ENCODE measurements around the gene CTIF. TPM values are rescaled to one million over a fixed set of nuclear protein-coding genes. Genes with fewer than 3 reads are reported as not detected.
"Not testable (repeated sequence)": the region's sequence is repeated elsewhere in the genome, so short reads cannot be mapped to it uniquely, and the experiment has no call there.

The CTIF gene
- total RNA-seq, 1 experiment from 2014 or later = 8.3 TPM

DNA sequence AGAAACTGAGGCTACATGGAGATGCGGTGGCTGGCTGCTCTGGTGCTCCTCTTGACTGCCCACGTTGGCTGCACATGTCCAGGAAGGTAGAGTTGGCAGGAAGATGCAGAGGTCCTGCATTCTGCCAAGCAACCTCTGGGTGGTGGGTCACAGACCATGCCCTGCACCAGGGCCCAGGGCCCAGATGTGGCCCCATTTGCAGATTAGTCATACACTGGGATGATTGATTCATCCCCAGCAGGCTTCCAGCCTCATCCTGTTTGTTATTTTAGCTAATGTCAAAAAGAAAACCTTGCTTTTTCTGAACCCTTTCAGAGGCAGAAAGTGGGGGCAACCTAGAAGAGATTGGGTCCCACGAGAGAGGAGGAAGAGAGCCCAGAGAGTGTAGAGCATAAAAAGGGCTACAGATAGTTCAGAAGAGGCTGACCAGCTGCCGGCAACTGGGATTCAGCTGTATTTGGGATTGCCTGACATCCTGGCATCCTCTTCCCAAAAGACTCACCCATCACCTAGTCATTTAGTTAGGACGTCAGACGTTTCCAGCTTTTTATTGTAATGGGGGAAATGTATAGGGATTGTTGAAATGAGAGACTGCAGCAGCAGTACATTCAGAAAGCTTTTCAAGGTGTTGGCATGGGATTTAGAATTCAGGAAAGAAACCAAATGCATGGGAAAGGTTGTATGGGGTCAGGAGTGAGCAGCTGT lies 101.9 kb downstream of the CTIF start:
- no peak for DNase-seq (ENCODE audit: low spot score)

DNA sequence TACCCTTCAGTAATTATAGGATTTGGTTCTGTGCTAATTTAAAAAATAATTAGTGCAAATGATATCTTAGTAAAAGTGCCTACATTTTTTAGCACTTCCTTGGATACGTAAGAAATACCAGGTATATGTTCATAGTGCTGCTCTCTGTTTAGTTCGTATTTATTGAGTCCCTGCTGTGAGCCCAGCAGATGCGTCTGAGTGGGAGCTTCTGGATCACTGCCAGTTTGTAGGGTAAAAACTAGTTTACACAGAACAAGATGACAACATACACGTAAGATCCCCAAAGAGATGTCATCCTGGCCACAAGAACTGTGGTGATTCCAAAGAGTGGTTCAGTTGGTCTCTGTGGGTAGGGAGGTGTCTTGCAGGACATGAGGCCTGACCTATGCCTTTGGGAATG lies 103.2 kb downstream of the CTIF start:
- DNase-seq (ENCODE audit: low spot score) = no peak

DNA sequence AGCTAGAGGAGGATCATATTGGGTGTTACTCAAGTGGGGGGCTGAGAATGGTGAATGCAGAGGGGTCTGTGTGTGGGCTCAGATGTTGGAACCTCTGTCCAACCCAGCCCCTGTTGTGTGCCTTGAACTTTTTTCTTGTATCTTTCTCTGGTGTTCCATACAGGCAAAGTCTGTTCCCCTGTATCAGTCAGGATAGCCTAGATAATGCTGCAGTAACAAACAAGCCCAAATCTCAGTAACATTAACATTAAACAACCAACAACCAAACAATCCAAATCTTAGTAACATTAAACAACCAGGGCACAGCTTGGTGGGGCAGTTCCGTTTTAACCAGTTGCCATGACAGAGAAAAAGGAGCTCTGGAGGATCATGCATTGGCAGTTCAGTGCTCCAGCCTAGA lies 103.7 kb downstream of the CTIF start:
- no peak for DNase-seq (ENCODE audit: low spot score)

DNA sequence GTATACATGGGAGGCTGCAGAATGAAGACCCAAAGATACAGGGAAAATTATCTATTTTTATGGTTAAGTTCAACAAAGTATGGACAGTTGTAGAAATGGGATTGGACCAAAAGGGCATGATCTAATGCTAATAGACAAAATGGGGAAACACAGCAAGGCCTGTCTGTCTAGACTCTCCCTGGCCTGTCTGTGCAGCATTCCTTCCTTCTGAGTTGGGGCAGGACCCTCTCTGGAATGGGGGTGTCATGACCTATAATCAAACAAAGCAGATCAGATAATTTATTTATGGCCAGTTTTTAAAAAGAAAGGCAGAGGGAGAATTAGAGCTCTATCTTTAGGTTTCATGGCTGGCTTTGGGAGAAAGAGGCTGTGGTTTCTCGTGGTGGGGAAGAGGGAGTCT lies 104.4 kb downstream of the CTIF start:
- no peak for DNase-seq (ENCODE audit: low spot score)

DNA sequence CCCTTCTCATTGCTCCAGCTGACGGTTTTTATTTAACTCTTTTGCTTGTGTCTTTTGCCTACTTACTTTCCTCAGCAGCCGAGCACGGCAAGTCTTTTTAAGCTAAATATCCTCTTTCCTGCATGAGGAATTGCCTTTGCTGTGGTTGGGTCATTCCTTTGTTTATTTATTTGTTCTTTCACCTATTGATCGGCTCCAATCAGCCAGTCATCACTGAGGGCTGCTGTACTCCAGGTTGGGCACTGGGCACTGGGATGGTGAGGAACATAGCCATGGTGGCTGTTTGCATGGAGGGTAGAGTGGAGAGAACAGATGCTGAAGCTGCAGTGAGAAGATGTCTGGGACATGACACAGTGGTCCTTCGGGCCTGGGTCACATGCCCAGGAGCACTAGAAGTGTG lies 105.2 kb downstream of the CTIF start:
- no peak for DNase-seq (ENCODE audit: low spot score)

DNA sequence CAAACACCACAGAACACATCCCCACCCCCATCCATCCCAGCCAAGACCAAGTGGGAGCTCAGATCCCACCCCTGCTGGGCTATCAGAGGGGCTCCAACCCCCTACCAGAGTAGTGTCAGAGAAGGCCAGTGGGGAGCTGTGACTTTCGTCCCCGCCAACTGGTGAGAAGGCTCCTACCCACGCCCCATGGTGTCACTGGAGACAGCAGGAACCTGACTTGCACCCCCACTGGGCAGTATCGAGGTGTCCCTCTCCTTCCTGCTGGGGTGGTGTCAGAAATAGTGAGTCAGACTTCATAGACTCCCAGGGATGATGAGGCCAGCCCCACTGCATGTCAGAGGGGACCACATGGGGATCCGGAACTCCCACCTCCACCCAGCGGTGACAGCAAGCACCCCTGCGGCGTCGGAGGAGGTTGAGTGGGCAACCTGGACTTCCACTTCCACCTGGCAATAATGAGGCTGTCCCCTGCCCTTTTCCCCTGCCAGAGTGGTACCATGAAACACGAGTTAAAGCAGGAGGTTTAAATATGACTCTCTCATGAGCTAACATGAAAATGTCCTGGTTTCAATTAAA lies 106.7 kb downstream of the CTIF start:
- no peak for DNase-seq (ENCODE audit: low spot score)

- DNase-seq (ENCODE audit: low spot score) = no peak
Observed at GRCh38 chr18:48646976-48647375, 108.1 kb downstream of the CTIF start.

DNA sequence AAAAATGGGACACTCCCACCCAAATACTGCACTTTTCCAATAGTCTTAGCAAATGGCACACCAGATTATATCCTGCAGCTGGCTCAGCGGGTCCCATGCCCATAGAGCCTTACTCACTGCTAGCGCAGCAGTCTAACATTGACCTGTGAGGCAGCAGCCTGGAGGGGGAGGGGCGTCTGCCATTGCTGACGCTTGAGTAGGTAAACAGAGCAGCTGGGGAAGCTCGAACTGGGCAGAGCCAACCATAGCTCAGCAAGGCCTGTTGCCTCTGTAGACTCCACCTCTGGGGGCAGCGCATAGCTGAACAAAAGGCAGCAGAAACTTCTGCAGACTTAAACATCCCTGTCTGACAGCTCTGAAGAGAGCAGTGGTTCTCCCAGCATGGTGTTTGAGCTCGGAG lies 110.4 kb downstream of the CTIF start:
- peak; percentile 31 for DNase-seq (ENCODE audit: low spot score)

GRCh38 chr18:48654591-48654990 lies 115.8 kb downstream of the CTIF start:
- DNase-seq (ENCODE audit: low spot score) = not testable (repeated sequence)

DNA sequence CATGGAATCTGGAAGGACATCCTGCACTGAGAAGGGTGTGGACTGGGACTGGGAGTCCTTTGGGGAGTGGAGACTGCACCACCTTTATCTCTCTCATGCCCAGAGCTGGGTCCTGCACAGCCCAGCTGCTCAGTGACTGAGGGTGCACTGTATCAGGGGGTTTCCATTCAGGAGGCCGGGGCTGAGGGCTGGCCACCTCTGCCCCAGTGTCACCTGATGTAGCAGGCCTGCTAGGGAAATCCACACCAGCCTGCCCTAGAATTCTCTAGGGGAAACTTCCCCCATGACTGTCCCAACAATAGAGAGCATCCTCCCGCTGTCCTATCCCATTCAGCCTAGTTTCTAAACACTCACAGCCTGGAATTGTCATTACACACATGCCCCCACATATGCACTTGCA lies 116.7 kb downstream of the CTIF start:
- DNase-seq (ENCODE audit: low spot score) = no peak

- DNase-seq (ENCODE audit: low spot score) = no peak
Observed at GRCh38 chr18:48656176-48656575, 117.3 kb downstream of the CTIF start.

GRCh38 chr18:48656582-48656981 lies 117.8 kb downstream of the CTIF start:
- DNase-seq (ENCODE audit: low spot score) = no peak

DNA sequence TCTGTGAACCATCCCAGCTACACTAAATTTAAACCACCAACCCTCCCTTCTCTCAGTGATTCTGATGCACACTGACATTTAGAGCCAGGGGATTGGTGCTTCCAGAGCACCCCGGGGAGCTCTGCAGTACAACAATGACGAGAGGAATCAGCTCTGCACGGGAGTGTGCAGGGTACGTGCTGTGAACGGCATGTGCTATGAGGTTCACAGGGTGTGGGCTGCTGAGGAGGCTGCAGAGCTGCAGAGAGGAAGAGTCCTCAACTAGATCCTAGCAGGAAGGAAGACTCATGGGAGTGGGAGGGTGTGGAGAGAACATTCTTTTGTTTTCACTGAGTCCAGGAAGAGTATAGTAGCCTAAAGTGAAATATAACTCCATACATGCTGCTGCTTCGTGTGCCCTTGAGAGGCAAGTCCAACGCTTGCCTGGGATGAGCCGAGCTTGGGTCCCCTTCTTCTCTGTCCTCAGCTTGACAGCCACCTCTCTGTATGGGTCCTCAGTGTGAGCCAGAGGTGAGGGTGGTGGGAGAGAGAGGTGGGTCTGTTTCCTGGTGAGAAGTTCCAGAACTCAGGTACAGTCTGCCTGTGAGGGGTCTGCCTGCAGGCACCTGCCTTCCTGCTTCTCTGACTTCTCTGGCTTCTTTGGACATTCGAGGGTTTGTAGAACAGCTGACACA lies 118.8 kb downstream of the CTIF start:
- no peak for DNase-seq (ENCODE audit: low spot score)

DNA sequence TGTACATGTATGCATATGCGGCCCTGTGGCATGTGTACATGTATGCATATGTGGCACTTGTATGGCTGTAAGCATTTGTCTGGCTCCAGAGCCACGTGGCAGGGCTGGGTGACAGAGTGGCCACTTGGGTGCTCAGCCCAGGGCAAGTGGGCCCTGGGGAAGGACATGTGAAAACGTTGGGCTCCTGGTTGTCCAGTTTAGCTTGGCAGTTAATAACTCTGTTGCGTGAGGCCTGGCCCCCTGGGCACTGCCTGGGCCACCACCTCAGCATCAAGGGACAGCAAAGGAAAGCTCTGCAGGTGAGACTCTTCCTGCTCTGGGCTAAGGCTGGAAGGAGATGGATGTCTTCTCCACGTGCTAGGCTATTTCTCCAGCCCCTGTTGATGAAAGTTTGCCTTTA lies 119.9 kb downstream of the CTIF start:
- DNase-seq (ENCODE audit: low spot score) = no peak

DNA sequence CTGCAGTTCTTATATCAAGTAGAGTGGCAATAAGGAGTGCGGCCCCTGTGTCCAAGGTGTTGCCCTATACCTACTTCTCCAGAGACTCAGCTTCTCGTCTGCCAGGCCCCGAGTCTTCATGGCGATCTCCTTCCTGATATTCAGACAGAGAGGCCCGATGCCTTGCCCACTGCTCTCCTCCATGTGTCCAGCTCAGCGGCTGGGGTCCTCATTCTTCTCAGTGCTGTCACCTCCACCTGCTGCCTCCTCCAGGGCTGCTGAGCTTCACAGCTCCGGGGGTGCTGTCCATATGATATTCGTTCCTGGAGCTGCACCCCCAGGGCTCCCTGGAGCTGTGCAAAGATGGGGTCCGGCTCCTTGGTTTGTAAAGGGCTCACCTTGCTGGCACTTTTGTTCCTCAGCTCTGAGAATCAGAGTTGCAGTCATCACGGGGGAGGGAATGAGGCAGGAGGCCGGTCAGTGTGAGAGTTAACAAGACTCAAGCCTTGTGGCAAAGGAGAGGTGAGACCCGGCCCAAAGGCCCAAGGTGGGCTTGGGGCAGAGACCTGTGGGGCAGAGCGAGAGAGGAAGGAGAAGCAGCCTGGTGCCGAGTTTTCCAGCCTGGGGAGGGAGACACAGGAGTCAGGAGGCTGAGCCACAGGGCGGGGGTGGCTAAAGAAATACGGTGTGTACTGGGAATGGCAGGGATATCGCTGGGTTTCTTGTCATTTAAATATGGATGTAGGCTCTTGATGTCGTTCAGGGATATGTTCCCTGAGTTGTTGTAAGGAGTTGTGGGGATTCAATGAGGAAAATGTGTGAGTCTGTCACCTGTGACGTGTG lies 120.6 kb downstream of the CTIF start:
- DNase-seq (ENCODE audit: low spot score) = no peak

DNA sequence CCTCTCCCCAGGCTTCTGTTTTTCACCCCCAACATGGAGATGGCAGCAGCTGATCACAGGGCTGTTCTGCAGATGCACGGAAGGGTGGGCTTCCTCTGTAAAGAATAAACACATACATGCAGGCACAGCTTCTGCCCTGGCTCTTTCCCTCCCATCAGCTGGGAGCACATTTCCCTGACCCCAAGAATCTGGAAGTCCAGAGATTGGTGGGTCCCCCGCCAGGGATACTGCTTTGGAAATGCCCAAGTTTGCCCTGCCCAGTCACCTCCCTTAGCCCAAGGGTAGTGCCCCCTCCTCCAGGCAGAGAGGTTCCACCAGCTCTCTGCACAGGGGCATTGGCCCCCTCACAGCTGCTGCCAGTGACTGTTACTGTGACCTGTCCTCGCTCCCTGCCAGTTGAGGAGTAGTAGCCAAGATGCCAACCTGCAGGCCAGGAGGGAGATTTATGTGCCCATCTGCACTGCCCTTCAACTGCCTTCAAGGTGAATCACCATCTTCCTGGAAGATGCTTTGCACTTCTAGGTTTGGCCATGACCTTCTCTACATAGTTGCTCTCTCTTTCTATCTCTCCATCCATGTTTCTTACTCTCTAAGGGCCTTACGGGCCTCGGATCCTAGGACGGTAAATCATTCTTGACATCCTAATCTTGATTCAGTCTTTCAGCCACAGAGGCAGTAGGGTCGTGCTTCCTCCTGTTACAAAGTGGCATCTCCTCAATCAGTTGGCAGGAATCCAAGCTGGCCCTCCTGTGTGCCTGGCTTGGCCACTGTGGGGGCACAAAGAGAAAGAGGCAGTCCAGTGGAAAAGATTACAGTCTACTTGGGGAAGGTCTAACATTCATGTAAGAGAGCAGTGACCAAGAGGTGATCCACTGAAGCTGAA lies 121.8 kb downstream of the CTIF start:
- no peak for DNase-seq (ENCODE audit: low spot score)

GRCh38 chr18:48661421-48661820 lies 122.6 kb downstream of the CTIF start:
- no peak for DNase-seq (ENCODE audit: low spot score)

DNA sequence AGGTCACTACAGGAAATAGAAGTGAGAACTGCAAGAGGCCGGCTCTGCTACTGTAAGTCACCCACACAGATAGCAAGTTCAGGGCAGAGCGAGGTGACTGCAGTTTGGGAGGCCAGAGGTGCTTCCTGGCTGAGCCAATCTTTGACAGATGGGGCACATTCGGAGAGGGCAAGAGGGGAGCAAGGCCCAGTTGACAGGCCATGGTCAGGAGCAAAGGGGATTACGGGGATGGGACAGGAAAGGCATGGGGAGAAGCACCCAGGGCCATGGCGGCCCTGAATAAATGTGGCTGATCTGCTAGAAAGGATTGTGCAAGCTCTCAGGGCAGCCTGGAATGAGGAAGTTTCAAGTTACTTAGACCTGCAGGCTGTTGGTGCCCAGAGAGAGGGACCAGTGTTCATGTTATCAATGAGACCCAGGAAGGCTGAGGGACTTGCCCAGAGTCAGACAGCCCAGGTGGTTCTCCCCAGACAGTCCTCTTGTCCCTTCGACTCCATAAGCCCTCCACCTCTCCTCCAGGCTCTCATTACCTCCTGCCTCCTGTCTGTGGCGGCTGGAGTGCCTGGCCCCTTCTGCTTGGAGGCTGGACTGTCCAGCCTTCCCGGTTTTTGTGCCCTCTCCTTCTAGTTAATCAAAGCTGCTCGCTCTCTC lies 123.3 kb downstream of the CTIF start:
- peak; percentile 62 for DNase-seq (ENCODE audit: low spot score)

DNA sequence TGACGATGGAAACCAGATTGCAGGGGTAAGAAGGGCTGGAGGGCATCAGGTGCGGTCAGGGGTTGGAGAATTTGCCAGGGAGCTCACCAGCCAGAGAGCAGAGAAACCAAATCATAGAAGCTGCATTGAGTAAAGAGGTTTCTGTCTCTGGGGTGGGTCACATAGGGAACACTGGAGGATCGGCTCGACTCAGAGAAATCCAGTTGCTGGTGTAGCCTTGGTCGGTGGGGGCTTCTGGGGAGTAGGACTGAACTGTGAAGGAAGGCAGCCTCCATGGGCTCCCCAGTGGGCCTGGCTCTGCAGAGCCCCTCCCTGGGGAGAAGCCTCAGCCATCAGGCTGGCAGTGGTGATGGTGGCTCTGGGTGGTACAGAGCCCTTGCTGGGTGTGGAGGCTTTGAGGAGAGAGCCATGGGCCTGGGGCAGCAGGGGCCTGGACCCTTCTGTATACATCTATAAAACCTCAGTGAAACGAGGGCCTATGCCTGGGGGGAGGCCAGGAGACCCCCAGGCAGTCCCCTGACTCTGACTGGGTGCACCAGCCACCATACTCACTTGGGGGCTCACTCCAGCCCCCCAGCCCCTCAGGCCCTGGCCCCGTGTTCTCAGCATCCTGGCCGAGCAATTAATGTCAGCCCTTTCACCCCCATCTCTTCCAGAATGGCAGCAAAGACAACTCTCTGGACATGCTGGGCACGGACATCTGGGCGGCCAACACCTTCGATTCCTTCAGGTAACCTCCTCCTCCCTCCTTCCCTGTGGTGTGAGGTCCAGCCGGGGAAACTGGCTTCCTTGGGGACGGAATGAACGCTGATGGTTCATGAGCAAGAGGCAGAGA lies 124.5 kb downstream of the CTIF start:
- DNase-seq (ENCODE audit: low spot score) = no peak

Measured in HT-29 (cell line).